Thyroid gland (tissue), 4 donors: ENCODE results near the gene SERPINB6. TPM values are rescaled to one million over a fixed set of nuclear protein-coding genes. Genes with fewer than 3 reads are reported as not detected.
A peak's percentile ranks its signal among the peaks of the same experiment; 100 is the strongest.
"Not testable (repeated sequence)": the region's sequence is repeated elsewhere in the genome, so short reads cannot be mapped to it uniquely, and the experiment has no call there.

Experiments used
- DNase-seq, 2 donors: peaks; one replicate each; pipeline ENCODE4 v3.0.0-alpha.2; 2019
- H3K27ac ChIP-seq, 3 donors: fragments of 200-600 bp; sonication (generic); 1 replicate in 2 of 3; 2 replicates in 1 of 3; pipeline ENCODE4 v1.5.1; 2016 to 2019; ENCODE audit warnings: mild to moderate bottlenecking in 1 of 3, moderate library complexity in 1 of 3
- H3K27me3 ChIP-seq: fragments of 200-600 bp; sonication (generic); one replicate; pipeline ENCODE4 v1.5.1; 2019
- H3K36me3 ChIP-seq, 2 donors: fragments of 200-600 bp; sonication (generic); one replicate each; pipeline ENCODE4 v1.5.1; 2016 to 2019
- H3K4me1 ChIP-seq, 2 donors: fragments of 200-600 bp; sonication (generic); one replicate each; pipeline ENCODE4 v1.5.1; 2017 to 2019
- H3K4me3 ChIP-seq, 3 donors: fragments of 200-600 bp; sonication (generic); replicated peaks in 1 of 3; 1 replicate in 2 of 3; 2 replicates in 1 of 3; pipeline ENCODE4 v1.5.1; 2016; ENCODE audit warnings: mild to moderate bottlenecking in 1 of 3
- H3K9me3 ChIP-seq: fragments of 200-600 bp; sonication (generic); one replicate; pipeline ENCODE4 v1.5.1; 2017
- CTCF ChIP-seq, 6 experiments: fragments of 200-600 bp in 3 of 6; fragments of 450-650 bp in 3 of 6; sonication (generic) in 3 of 6; IDR thresholded peaks; one replicate each; pipeline ENCODE4 v1.5.1; 2016 to 2019; ENCODE audit warnings: antibody characterized with exemption in 6 of 6, mild to moderate bottlenecking in 2 of 6, inconsistent platforms in 1 of 6, moderate library complexity in 1 of 6
- POLR2A ChIP-seq, 2 donors: fragments of 450-650 bp; IDR thresholded peaks; one replicate each; pipeline ENCODE4 v1.6.1; 2017; ENCODE audit warnings: antibody characterized with exemption in 2 of 2, mild to moderate bottlenecking in 2 of 2, moderate library complexity in 1 of 2
- WGBS, 2 donors: methylation state at CpG; one replicate each; pipeline ENCODE4 v1.1.5; 2017; 5-methylcytosine and 5-hydroxymethylcytosine counted together
- intact Hi-C: fragments of 100-400 bp; cut with DNase I; formaldehyde crosslinking; loops from one replicate; pipeline ENCODE4 v1.15.1; 2023
- total RNA-seq, 4 donors: library from RNA; depleted of rRNA; stranded (reverse); fragments of >200 nt; gene quantifications; one replicate each; pipeline ENCODE4 v1.2.3, GENCODE V29; 2016

SERPINB6 gene
- total RNA-seq, 4 donors from 2014 or later, result 151 to 210 (median 171) TPM

- Histone ChIP-seq H3K4me3 (no peak overlapping the region), H3K9me3 (no peaks in the 10 kb centered on the region), H3K36me3 (no peaks in the 10 kb centered on the region), H3K27ac (no peak overlapping the region), H3K4me1 (no peaks in the 10 kb centered on the region), H3K27me3 (no peaks in the 10 kb centered on the region)
- 77 to 95% methylated on average over 7 of the region's 7 CpGs for WGBS, 2 donors
- no peak for DNase-seq
- TF ChIP-seq CTCF (IDR thresholded peaks at IDR 0.05) (no peak), POLR2A (IDR thresholded peaks at IDR 0.05) (no peak)
- intact Hi-C loops, result no loop called here
Observed at GRCh38 chr6:2914318-2914660, 57.1 kb downstream of the SERPINB6 start.

DNA sequence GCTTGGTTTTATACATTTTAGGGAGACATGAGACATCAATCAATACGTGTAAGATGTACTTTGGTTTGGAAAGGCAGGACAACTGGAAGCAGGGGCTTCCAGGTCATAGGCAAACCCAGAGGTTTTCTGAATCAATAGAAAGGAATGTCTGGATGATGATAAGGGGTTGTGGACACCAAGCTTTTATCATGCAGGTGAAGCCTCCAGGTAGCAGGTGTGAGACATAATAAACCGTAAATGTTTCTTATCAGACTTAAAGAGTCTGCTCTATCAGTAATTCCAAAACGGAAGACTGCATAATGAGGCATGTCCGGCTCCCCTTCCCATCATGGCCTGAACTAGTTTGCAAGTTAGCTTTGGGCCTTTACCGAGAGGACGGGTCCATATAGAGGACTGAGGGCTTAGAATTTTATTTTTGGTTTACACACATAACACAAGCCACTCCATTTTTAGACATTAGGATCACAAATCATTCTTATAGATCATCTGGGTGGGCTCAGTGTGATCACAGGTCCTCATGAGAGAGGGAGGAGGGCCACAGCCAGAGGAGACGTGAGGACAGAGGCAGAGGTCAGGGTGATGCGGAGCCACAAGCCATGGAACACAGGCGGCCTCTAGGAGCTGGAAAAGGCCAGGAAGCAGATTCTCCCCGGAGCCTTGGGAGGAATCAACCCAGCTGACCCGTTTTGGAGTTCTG lies 57.6 kb downstream of the SERPINB6 start:
- Histone ChIP-seq H3K27me3 (no peaks in the 10 kb centered on the region), H3K4me1 (no peaks in the 10 kb centered on the region), H3K36me3 (no peaks in the 10 kb centered on the region), H3K9me3 (no peaks in the 10 kb centered on the region), H3K27ac (no peak overlapping the region), H3K4me3 (no peak overlapping the region)
- no peak for TF ChIP-seq CTCF (IDR thresholded peaks at IDR 0.05)
- no peak for TF ChIP-seq POLR2A (IDR thresholded peaks at IDR 0.05)
- intact Hi-C loops, result no loop called here
- DNase-seq, result no peak
- 91 to 92% methylated on average over 11 of the region's 11 CpGs for WGBS, 2 donors

DNA sequence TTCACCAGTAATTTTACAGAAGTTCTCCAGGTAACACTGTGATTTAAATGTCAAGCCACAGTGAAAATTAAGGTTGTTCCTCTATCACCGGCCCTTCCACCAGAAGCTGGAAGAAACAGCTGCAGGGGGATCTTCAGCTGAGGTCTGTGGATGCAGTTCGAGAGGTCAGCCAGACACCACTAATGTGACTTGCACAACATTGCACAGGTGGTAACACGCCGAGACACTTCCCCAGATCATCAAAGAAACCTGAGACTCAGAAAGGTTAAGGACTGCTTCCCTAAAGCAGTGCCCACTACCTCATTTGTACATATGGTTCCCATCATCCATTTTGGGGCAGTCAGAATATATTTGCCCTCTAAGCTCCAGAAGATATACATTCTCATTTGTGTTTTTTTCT lies 60.2 kb downstream of the SERPINB6 start:
- Histone ChIP-seq H3K27ac (no peak overlapping the region), H3K27me3 (no peaks in the 10 kb centered on the region), H3K36me3 (no peaks in the 10 kb centered on the region), H3K4me3 (no peak overlapping the region), H3K4me1 (no peaks in the 10 kb centered on the region), H3K9me3 (no peaks in the 10 kb centered on the region)
- no peak for DNase-seq
- no peak for TF ChIP-seq CTCF (IDR thresholded peaks at IDR 0.05)
- no peak for TF ChIP-seq POLR2A (IDR thresholded peaks at IDR 0.05)
- WGBS, 2 donors, result 79 to 83% methylated on average over 4 of the region's 4 CpGs
- intact Hi-C loops, result no loop called here

DNA sequence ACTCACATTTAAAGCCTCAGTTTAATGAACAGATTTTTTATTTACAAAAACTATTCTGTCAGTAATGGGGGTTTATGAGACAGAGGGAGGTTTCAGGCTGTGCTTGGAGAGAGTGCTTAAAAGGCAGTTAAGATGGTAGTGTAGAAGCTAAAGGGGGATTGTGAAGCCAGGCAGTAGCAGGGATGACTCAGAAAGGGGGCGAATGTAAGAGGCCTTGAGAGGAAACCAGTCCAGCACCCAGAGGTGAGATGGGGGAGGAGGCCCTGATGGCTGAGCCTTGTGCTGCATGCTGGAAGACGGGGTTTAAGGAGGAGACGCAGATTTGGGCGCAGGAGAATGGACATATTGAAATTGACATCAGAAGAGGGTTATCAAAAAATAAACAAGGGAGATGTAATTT lies 61.6 kb downstream of the SERPINB6 start:
- H3K9me3 ChIP-seq, result no peaks in the 10 kb centered on the region
- intact Hi-C loops, result no loop called here
- H3K27me3 ChIP-seq, result no peaks in the 10 kb centered on the region
- 92 to 93% methylated on average over 4 of the region's 4 CpGs for WGBS, 2 donors
- TF ChIP-seq CTCF (IDR thresholded peaks at IDR 0.05), result no peak
- no peak for TF ChIP-seq POLR2A (IDR thresholded peaks at IDR 0.05)
- no peaks in the 10 kb centered on the region for H3K36me3 ChIP-seq
- H3K27ac ChIP-seq, result no peak overlapping the region
- DNase-seq, result no peak
- H3K4me3 ChIP-seq, result no peak overlapping the region
- H3K4me1 ChIP-seq, result no peaks in the 10 kb centered on the region

DNA sequence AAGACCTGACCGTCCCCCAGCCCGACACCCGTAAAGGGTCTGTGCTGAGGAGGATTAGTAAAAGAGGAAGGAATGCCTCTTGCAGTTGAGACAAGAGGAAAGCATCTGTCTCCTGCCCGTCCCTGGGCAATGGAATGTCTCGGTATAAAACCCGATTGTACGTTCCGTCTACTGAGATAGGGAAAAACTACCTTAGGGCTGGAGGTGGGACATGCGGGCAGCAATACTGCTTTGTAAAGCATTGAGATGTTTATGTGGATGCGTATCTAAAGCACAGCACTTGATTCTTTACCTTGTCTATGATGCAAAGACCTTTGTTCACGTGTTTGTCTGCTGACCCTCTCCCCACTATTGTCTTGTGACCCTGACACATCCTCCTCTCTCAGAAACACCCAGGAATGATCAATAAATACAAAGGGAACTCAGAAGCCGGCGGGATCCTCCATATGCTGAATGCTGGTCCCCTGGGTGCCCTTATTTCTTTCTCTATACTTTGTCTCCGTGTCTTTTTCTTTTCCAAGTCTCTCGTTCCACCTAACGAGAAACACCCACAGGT lies 62.2 kb downstream of the SERPINB6 start:
- H3K27ac ChIP-seq, H3K27me3 ChIP-seq, H3K4me3 ChIP-seq, DNase-seq, intact Hi-C loops, H3K4me1 ChIP-seq, H3K36me3 ChIP-seq, H3K9me3 ChIP-seq: not testable (repeated sequence)
- 75 to 84% methylated on average over 13 to 16 of the region's 16 CpGs for WGBS, 2 donors

GRCh38 chr6:2908516-2908915 lies 62.9 kb downstream of the SERPINB6 start:
- intact Hi-C loops, H3K9me3 ChIP-seq, H3K4me3 ChIP-seq, DNase-seq, H3K4me1 ChIP-seq, H3K27ac ChIP-seq, H3K36me3 ChIP-seq, H3K27me3 ChIP-seq: not testable (repeated sequence)
- WGBS, 2 donors, result 64% methylated on average over 3 of the region's 3 CpGs

GRCh38 chr6:2903411-2904185 lies 67.8 kb downstream of the SERPINB6 start:
- peak overlapping the region in 2 of 3 donors; percentile 49 to 77 for H3K4me3 ChIP-seq
- H3K4me1 ChIP-seq, result peaks cover 15 to 16% of the 10 kb centered on the region in 2 donors
- H3K27me3 ChIP-seq, H3K36me3 ChIP-seq, intact Hi-C loops, H3K9me3 ChIP-seq, DNase-seq: not testable (repeated sequence)
- WGBS, 2 donors, result 63% methylated on average over 20 of the region's 39 CpGs; no CpG with 5 or more reads in 1 of the 2 donors
- H3K27ac ChIP-seq, result peak overlapping the region; percentile 83 to 87 (median 87)

DNA sequence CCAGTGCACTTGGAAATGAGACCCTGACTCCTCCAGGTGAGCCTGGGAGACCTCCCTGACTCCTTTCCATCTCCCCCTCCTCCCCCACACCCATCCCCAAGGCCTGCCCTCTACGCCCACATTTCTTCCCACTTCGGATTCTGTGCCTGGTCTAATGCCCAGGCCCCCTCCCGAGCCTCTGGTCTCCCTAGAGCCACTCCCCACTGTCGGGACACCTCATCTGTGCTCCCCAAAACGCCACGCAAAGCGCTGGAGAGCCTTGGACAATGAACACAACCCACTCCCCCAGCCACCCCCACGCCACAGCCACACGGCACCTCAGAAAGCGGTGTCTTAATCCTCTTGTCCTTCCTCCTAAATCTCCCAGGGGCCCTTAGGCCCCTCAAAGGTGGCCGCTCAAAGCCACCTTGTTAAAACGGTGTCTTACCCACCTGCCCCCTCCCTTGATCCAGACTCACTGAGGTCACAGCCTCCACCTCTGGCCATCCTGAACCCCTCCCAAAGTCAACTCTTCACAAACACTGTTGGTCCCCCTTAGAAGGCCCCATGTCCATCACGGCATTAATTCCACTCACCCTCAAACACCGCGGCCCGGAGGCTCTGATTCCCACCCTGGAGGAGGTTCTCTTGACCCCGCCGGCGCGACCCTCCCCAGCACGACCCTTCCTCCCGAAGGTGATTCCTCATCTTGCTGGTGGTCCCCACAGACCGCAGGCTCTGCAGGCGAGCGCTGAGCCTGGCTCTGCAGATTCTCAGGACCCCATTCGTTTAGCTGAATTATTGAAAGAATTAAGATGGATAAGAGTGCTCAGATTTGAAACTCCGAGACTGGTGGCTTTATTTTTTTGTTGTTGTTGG lies 69.5 kb downstream of the SERPINB6 start:
- 59 to 68% methylated on average over 27 of the region's 27 CpGs for WGBS, 2 donors
- intact Hi-C loops, H3K27me3 ChIP-seq, H3K36me3 ChIP-seq, H3K9me3 ChIP-seq: not testable (repeated sequence)
- peak overlapping the region; percentile 11 to 77 (median 67) for H3K4me3 ChIP-seq
- peak in 1 of 2 donors; percentile 11 for DNase-seq
- H3K27ac ChIP-seq, result peak overlapping the region in 2 of 3 donors; percentile 87
- H3K4me1 ChIP-seq, result peaks cover 16 to 19% of the 10 kb centered on the region in 2 donors
